Measurements from ENCODE around the gene CCDC74B.
"Not testable (repeated sequence)": the region's sequence is repeated elsewhere in the genome, so short reads cannot be mapped to it uniquely, and the experiment has no call there.

CCDC74B gene

GRCh38 chr2:130152816-130153595, 8.1 kb upstream of the CCDC74B start:
- H3K4me3 ChIP-seq (replicated peaks; ENCODE audit: low read depth, low read length), result no peak overlapping the region
- TF ChIP-seq, protein P1, sequence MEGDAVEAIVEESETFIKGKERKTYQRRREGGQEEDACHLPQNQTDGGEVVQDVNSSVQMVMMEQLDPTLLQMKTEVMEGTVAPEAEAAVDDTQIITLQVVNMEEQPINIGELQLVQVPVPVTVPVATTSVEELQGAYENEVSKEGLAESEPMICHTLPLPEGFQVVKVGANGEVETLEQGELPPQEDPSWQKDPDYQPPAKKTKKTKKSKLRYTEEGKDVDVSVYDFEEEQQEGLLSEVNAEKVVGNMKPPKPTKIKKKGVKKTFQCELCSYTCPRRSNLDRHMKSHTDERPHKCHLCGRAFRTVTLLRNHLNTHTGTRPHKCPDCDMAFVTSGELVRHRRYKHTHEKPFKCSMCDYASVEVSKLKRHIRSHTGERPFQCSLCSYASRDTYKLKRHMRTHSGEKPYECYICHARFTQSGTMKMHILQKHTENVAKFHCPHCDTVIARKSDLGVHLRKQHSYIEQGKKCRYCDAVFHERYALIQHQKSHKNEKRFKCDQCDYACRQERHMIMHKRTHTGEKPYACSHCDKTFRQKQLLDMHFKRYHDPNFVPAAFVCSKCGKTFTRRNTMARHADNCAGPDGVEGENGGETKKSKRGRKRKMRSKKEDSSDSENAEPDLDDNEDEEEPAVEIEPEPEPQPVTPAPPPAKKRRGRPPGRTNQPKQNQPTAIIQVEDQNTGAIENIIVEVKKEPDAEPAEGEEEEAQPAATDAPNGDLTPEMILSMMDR (IDR thresholded peaks at IDR 0.05; ENCODE audit: low read length, missing control alignments), result no peak
- no peak for DNase-seq (ENCODE audit: low read depth)

GRCh38 chr2:130152136-130152815, 7.4 kb upstream of the CCDC74B start:
- H3K4me3 ChIP-seq (replicated peaks; ENCODE audit: low read depth, low read length); DNase-seq (ENCODE audit: low read depth): not testable (repeated sequence)

GRCh38 chr2:130151145-130151512, 6.2 kb upstream of the CCDC74B start:
- not testable (repeated sequence) for H3K4me3 ChIP-seq (replicated peaks; ENCODE audit: low read depth, low read length); DNase-seq (ENCODE audit: low read depth)

GRCh38 chr2:130150181-130151144, 5.6 kb upstream of the CCDC74B start:
- no peak overlapping the region for H3K4me3 ChIP-seq (replicated peaks; ENCODE audit: low read depth, low read length)
- TF ChIP-seq, protein P1 (IDR thresholded peaks at IDR 0.05; ENCODE audit: low read length, missing control alignments), result no peak
- no peak for DNase-seq (ENCODE audit: low read depth)

- DNase-seq (ENCODE audit: low read depth); H3K4me3 ChIP-seq (replicated peaks; ENCODE audit: low read depth, low read length): not testable (repeated sequence)
These were observed 3.6 kb upstream of the CCDC74B start for GRCh38 chr2:130148515-130148914.

GRCh38 chr2:130143266-130144039, 1.5 kb downstream of the CCDC74B start:
- DNase-seq (ENCODE audit: low read depth), result peak; percentile 9
- H3K4me3 ChIP-seq (replicated peaks; ENCODE audit: low read depth, low read length), result peak overlapping the region; percentile 30

DNA sequence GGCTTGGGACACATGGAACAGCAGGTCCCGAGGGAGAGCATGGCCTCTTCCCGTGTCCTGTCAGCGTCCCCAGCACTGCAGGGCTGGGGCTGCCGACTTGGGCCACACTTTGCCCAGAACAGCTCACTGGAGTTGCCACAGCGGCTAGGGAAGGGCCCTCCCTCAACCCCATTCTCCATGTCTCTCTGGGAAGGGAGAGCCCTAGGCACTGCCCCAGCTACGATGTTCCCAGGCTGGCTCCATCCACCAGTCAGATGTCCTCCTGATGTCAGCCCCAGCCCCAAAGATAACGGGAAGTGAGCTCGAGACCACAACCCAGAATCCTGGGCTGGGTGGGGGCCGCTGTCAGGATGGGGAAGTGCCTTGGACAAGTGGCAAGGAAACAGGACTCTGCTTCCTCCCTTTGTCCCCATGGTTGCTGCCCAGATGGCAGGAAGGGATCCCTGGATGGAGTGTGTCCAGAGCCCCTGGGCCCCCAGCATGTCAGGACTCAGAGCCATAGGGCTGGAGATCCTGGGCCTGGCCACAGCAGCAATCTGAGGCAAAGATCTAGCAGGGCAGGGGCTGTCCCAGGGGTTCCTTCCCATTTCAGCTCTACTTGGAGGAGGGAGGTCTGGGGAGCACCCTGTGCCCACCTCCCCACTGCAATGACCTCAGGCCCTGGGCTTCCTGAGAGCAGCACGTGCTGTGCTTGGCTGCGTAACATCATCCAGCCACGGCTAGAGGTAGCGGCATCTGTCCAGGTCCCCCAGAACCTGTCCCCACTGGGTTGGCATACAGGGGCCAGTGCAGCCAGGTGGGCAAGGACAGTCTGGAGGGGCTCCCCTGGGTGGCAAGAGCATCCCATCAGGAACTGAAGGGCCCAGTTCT, 2.3 kb downstream of the CCDC74B start:
- DNase-seq (ENCODE audit: low read depth), result not testable (repeated sequence)

GRCh38 chr2:130141645-130142370, 3.1 kb downstream of the CCDC74B start:
- not testable (repeated sequence) for DNase-seq (ENCODE audit: low read depth); H3K4me3 ChIP-seq (replicated peaks; ENCODE audit: low read depth, low read length)

More for the DNA sequence above, 2.3 kb downstream of the CCDC74B start:
- H3K4me3 ChIP-seq (replicated peaks; ENCODE audit: low read depth, low read length), result not testable (repeated sequence)

GRCh38 chr2:130141002-130141401, 3.9 kb downstream of the CCDC74B start:
- H3K4me3 ChIP-seq (replicated peaks; ENCODE audit: low read depth, low read length); DNase-seq (ENCODE audit: low read depth): not testable (repeated sequence)

DNA sequence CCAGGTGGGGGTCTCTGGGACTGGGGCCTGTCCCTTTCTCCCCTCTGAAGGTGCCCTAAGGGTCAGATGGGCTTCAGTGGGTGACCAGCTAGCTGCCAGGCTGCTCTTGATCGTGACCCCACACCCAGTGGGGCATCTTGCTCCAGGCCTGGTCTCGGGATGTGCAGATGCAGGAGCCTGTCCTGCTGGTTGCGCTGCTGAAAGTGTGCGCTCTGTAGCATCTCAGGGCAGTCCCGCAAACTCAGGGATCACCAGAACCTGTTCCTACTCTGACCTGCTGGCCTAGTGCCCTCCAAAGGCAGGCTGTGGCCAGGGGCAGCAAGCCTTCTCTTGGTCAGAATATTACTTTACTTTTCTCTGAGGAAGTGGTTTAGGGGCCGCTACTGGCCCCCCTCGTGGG, 4.4 kb downstream of the CCDC74B start:
- DNase-seq (ENCODE audit: low read depth); H3K4me3 ChIP-seq (replicated peaks; ENCODE audit: low read depth, low read length): not testable (repeated sequence)

GRCh38 chr2:130139331-130140280, 5.3 kb downstream of the CCDC74B start:
- DNase-seq (ENCODE audit: low read depth); H3K4me3 ChIP-seq (replicated peaks; ENCODE audit: low read depth, low read length): not testable (repeated sequence)

GRCh38 chr2:130138841-130139251, 6.1 kb downstream of the CCDC74B start:
- DNase-seq (ENCODE audit: low read depth); H3K4me3 ChIP-seq (replicated peaks; ENCODE audit: low read depth, low read length): not testable (repeated sequence)

GRCh38 chr2:130138326-130138725, 6.6 kb downstream of the CCDC74B start:
- not testable (repeated sequence) for DNase-seq (ENCODE audit: low read depth); H3K4me3 ChIP-seq (replicated peaks; ENCODE audit: low read depth, low read length)
